ENCODE results near the gene UBE3B.

The UBE3B gene

DNA sequence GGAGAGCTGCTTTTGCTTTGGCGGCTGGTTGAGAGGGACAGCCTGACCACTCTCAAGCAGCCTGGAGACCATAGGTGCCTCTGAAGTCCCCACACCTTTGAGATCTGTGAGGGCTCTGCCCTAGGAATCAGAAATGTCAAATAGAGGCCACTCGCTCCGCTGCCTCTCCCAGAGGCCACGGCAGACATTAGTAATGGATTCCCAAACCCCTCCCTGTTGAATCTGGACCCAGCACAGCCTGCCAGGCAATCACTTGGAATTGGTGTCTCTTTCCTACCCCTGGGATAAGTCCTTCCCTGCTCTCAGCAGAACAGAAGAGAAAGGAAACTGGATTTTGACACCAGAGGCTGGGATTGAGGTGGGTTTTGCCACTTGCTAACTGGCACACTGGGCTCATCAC, 70.8 kb downstream of the UBE3B start:
- Histone ChIP-seq H2AFZ (ENCODE audit: low read length) (no peak overlapping the region), H4K20me1 (ENCODE audit: insufficient read depth, low read length, poor library complexity, severe bottlenecking) (no peaks in the 10 kb centered on the region), H3K36me3 (ENCODE audit: insufficient read depth, low read length) (no peaks in the 10 kb centered on the region), H3K4me1 (ENCODE audit: insufficient read depth, low read length, poor library complexity, severe bottlenecking) (peaks cover 15% of the 10 kb centered on the region), H3K9ac (ENCODE audit: low read depth, low read length, poor library complexity, severe bottlenecking) (no peak overlapping the region), H3K9me3 (ENCODE audit: insufficient read depth, low read depth, low read length) (no peaks in the 10 kb centered on the region), H3K79me2 (ENCODE audit: insufficient read depth, low read length) (no peaks in the 10 kb centered on the region), H3K4me3 (ENCODE audit: low read length, poor library complexity, severe bottlenecking) (no peak overlapping the region), H3K27me3 (ENCODE audit: insufficient read depth, low read length, poor library complexity, severe bottlenecking) (no peaks in the 10 kb centered on the region), H3F3A (ENCODE audit: low read depth) (no peaks in the 10 kb centered on the region), H3K9me2 (replicated peaks; ENCODE audit: low read depth, low read length) (no peaks in the 10 kb centered on the region), H3K4me2 (ENCODE audit: low read depth, low read length, poor library complexity, severe bottlenecking) (no peak overlapping the region)
- TF ChIP-seq EZH2phosphoT487 (IDR thresholded peaks at IDR 0.05; ENCODE audit: borderline replicate concordance) = no peak
- TF ChIP-seq, protein P1, sequence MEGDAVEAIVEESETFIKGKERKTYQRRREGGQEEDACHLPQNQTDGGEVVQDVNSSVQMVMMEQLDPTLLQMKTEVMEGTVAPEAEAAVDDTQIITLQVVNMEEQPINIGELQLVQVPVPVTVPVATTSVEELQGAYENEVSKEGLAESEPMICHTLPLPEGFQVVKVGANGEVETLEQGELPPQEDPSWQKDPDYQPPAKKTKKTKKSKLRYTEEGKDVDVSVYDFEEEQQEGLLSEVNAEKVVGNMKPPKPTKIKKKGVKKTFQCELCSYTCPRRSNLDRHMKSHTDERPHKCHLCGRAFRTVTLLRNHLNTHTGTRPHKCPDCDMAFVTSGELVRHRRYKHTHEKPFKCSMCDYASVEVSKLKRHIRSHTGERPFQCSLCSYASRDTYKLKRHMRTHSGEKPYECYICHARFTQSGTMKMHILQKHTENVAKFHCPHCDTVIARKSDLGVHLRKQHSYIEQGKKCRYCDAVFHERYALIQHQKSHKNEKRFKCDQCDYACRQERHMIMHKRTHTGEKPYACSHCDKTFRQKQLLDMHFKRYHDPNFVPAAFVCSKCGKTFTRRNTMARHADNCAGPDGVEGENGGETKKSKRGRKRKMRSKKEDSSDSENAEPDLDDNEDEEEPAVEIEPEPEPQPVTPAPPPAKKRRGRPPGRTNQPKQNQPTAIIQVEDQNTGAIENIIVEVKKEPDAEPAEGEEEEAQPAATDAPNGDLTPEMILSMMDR (conservative IDR thresholded peaks at IDR 0.05; ENCODE audit: low read length) = no peak

DNA sequence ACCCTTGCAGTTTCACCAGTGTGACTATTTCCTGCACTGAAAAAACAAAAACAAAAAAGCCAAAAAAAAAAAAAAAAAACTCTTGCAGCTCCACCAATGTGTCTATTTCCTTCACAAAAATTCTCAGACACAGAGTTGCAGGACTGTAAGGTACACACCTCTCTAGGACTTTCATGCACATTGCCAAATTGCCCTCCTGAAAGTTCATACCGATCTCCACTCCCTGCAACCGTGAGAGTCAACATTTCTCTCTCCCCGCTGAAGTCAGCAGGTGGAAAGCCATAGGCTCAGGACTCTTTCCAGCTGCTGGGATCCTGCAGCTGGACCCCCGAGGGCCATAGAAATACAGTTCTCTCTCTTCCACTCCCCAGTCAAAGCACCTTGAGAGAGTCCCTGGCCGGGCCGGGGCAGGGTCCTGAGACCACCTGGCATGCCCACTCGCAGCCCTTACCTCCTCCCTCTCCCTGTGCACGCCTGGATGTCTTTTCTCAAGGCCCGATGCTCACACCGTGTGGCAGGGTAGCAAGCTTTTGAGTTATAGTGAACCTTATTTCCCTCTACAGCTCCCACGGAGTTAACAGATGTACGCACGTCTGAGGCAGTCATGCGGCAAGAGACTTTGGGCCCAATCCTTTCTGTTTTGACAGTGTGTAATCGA, 72.3 kb downstream of the UBE3B start:
- no peaks in the 10 kb centered on the region for H3F3A ChIP-seq (ENCODE audit: low read depth)
- no peak for TF ChIP-seq EZH2phosphoT487 (IDR thresholded peaks at IDR 0.05; ENCODE audit: borderline replicate concordance)
- TF ChIP-seq, protein P1 (conservative IDR thresholded peaks at IDR 0.05; ENCODE audit: low read length) = no peak

GRCh38 chr12:109550281-109550680, 72.8 kb downstream of the UBE3B start:
- Histone ChIP-seq H3K9me3 (ENCODE audit: insufficient read depth, low read depth, low read length) (no peaks in the 10 kb centered on the region), H3K9me2 (replicated peaks; ENCODE audit: low read depth, low read length) (no peaks in the 10 kb centered on the region), H3K9ac (ENCODE audit: low read depth, low read length, poor library complexity, severe bottlenecking) (no peak overlapping the region), H3K4me2 (ENCODE audit: low read depth, low read length, poor library complexity, severe bottlenecking) (no peak overlapping the region), H3F3A (ENCODE audit: low read depth) (no peaks in the 10 kb centered on the region), H3K27me3 (ENCODE audit: insufficient read depth, low read length, poor library complexity, severe bottlenecking) (no peaks in the 10 kb centered on the region), H2AFZ (ENCODE audit: low read length) (no peak overlapping the region), H3K4me3 (ENCODE audit: low read length, poor library complexity, severe bottlenecking) (no peak overlapping the region), H4K20me1 (ENCODE audit: insufficient read depth, low read length, poor library complexity, severe bottlenecking) (no peaks in the 10 kb centered on the region), H3K36me3 (ENCODE audit: insufficient read depth, low read length) (no peaks in the 10 kb centered on the region), H3K4me1 (ENCODE audit: insufficient read depth, low read length, poor library complexity, severe bottlenecking) (peaks cover 6% of the 10 kb centered on the region), H3K79me2 (ENCODE audit: insufficient read depth, low read length) (no peaks in the 10 kb centered on the region)
- TF ChIP-seq EZH2phosphoT487 (IDR thresholded peaks at IDR 0.05; ENCODE audit: borderline replicate concordance) = no peak
- TF ChIP-seq, protein P1 (conservative IDR thresholded peaks at IDR 0.05; ENCODE audit: low read length) = no peak

More for the DNA sequence above, 72.3 kb downstream of the UBE3B start:
- H3K9me2 ChIP-seq (replicated peaks; ENCODE audit: low read depth, low read length) = no peaks in the 10 kb centered on the region
- H3K4me2 ChIP-seq (ENCODE audit: low read depth, low read length, poor library complexity, severe bottlenecking) = no peak overlapping the region
- peaks cover 11% of the 10 kb centered on the region for H3K4me1 ChIP-seq (ENCODE audit: insufficient read depth, low read length, poor library complexity, severe bottlenecking)
- H3K9ac ChIP-seq (ENCODE audit: low read depth, low read length, poor library complexity, severe bottlenecking) = no peak overlapping the region
- H3K79me2 ChIP-seq (ENCODE audit: insufficient read depth, low read length) = no peaks in the 10 kb centered on the region
- H2AFZ ChIP-seq (ENCODE audit: low read length) = no peak overlapping the region
- no peaks in the 10 kb centered on the region for H3K36me3 ChIP-seq (ENCODE audit: insufficient read depth, low read length)
- no peaks in the 10 kb centered on the region for H3K27me3 ChIP-seq (ENCODE audit: insufficient read depth, low read length, poor library complexity, severe bottlenecking)
- H3K4me3 ChIP-seq (ENCODE audit: low read length, poor library complexity, severe bottlenecking) = no peak overlapping the region
- no peaks in the 10 kb centered on the region for H4K20me1 ChIP-seq (ENCODE audit: insufficient read depth, low read length, poor library complexity, severe bottlenecking)
- H3K9me3 ChIP-seq (ENCODE audit: insufficient read depth, low read depth, low read length) = no peaks in the 10 kb centered on the region
